ENCODE results near the gene FRK. TPM values are rescaled to one million over a fixed set of nuclear protein-coding genes. Genes with fewer than 3 reads are reported as not detected.
"Not testable (repeated sequence)": the region's sequence is repeated elsewhere in the genome, so short reads cannot be mapped to it uniquely, and the experiment has no call there.

FRK gene
- total and polyA plus RNA-seq, 7 donors: 0.16 to 6.5 (median 0.71) TPM

DNA sequence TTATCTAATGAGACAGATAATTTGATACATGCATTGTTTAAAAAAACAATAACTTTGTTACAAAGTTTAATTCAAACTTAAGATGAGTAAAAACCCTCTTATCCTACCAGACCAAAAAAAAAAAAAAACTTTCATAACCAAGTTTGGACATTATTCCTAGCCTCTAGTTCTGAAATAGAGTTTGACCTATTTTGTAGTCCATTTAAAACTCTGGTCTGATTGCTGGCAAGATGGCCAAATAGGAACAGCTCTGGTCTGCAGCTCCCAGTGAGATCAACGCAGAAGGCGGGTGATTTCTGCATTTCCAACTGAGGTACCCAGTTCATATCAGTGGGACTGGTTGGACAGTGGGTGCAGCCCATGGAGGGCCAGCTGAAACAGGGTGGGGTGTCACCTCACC is 125.9 kb downstream of the FRK start:
- intact Hi-C loops (cut with DNase I): no loop called here
- DNase-seq: no peak
- Histone ChIP-seq H3K27ac (no peak overlapping the region), H3K4me3 (no peak overlapping the region), H3K9me3 (no peaks in the 10 kb centered on the region), H3K4me1 (no peaks in the 10 kb centered on the region), H3K27me3 (no peaks in the 10 kb centered on the region), H3K36me3 (no peaks in the 10 kb centered on the region)
- TF ChIP-seq EP300 (IDR thresholded peaks at IDR 0.05) (no peak), POLR2AphosphoS5 (IDR thresholded peaks at IDR 0.05) (no peak), POLR2A (IDR thresholded peaks at IDR 0.05) (no peak)
- TF ChIP-seq, protein P1, sequence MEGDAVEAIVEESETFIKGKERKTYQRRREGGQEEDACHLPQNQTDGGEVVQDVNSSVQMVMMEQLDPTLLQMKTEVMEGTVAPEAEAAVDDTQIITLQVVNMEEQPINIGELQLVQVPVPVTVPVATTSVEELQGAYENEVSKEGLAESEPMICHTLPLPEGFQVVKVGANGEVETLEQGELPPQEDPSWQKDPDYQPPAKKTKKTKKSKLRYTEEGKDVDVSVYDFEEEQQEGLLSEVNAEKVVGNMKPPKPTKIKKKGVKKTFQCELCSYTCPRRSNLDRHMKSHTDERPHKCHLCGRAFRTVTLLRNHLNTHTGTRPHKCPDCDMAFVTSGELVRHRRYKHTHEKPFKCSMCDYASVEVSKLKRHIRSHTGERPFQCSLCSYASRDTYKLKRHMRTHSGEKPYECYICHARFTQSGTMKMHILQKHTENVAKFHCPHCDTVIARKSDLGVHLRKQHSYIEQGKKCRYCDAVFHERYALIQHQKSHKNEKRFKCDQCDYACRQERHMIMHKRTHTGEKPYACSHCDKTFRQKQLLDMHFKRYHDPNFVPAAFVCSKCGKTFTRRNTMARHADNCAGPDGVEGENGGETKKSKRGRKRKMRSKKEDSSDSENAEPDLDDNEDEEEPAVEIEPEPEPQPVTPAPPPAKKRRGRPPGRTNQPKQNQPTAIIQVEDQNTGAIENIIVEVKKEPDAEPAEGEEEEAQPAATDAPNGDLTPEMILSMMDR (IDR thresholded peaks at IDR 0.05): no peak
- 91 to 97% methylated on average over 2 of the region's 2 CpGs for WGBS, 2 donors

DNA sequence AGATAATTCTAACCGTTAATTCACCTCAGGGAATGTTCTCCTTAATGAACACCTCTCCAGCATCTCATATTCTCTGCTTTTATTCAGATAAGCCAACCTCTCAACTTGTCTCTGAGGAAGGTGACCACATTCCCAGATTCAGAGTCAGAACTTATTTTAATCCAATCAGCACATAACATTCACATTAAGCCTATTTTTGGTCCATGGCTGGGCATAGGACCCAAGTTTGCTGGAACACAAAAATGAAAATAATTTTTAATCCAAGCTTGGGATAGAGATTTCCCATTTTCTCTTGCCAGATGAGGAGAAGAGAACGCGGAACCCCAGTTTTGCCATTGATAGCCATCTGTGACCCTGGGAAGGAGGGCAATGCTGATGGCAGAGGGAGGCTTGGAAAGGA is 126.5 kb downstream of the FRK start:
- Histone ChIP-seq H3K4me1 (no peaks in the 10 kb centered on the region), H3K4me3 (no peak overlapping the region), H3K36me3 (no peaks in the 10 kb centered on the region), H3K9me3 (no peaks in the 10 kb centered on the region), H3K27ac (no peak overlapping the region), H3K27me3 (no peaks in the 10 kb centered on the region)
- intact Hi-C loops (cut with DNase I): no loop called here
- no peak for DNase-seq
- TF ChIP-seq POLR2A (IDR thresholded peaks at IDR 0.05): no peak
- TF ChIP-seq POLR2AphosphoS5 (IDR thresholded peaks at IDR 0.05): no peak
- TF ChIP-seq, protein P1 (IDR thresholded peaks at IDR 0.05): no peak
- TF ChIP-seq EP300 (IDR thresholded peaks at IDR 0.05): no peak
- WGBS, 2 donors: 90 to 92% methylated on average over 3 of the region's 3 CpGs

DNA sequence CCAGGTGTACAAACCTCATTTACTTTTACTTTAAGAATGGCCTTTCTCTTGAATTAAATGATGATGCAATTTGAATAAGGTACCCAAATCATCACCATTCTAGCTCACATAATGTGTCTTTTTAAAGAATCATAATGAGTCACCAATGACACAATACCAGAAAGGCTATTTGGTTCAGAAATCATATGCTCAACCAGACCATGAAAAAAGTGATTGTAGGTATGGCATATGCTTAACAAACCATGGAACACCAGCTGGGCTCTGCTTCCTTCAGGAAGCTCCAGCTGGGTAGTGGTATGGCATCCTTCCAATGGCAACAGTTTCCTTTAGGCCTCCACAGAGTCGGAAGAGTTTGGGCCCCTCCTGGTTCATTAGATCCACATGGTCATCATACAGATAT is 128.2 kb downstream of the FRK start:
- TF ChIP-seq EP300 (IDR thresholded peaks at IDR 0.05): no peak
- TF ChIP-seq, protein P1 (IDR thresholded peaks at IDR 0.05): no peak
- TF ChIP-seq POLR2AphosphoS5 (IDR thresholded peaks at IDR 0.05): no peak
- no peak for TF ChIP-seq POLR2A (IDR thresholded peaks at IDR 0.05)
- no peak overlapping the region for H3K4me3 ChIP-seq
- H3K27ac ChIP-seq: no peak overlapping the region
- no peaks in the 10 kb centered on the region for H3K27me3 ChIP-seq
- no peaks in the 10 kb centered on the region for H3K9me3 ChIP-seq
- H3K36me3 ChIP-seq: no peaks in the 10 kb centered on the region
- intact Hi-C loops (cut with DNase I): no loop called here
- 59 to 73% methylated on average over 1 of the region's 1 CpG for WGBS, 2 donors
- no peak for DNase-seq
- no peaks in the 10 kb centered on the region for H3K4me1 ChIP-seq

DNA sequence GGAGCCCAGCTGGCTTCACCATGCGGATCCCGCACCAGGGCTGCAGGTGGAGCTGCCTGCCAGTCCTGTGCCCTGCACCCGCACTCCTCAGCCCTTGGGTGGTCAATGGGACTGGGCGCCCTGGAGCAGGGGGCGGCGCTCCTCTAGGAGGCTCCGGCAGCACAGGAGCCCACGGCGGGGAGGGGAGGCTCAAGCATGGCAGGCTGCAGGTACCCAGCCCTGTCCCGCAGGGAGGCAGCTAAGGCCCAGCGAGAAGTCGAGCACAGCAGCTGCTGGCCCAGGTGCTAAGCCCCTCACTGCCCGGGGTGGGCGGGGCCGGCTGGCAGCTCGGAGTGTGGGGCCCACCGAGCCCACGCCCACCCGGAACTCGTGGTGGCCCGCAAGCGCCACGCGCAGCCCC is 132.7 kb downstream of the FRK start:
- H3K27me3 ChIP-seq; H3K4me1 ChIP-seq; H3K36me3 ChIP-seq; intact Hi-C loops (cut with DNase I); H3K27ac ChIP-seq; H3K4me3 ChIP-seq; DNase-seq; H3K9me3 ChIP-seq: not testable (repeated sequence)
- WGBS, 2 donors: 92 to 94% methylated on average over 24 of the region's 24 CpGs

DNA sequence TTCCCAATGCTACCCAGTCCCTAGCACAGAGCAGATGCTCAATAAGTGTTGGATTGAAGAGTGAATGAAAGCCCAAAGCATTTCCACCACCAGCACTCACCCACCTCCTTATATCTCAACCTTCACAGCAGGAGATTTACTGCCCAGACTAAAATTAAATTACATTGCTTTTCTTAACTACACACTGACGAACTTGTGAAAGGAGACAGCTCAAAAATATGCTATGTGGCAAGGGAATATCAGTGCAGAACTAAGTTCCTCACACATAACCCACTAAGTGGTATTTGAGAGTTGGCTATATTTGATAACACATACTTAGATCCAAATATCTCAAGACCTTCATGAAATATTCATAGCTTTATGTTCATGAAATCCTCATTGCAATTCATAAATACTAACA is 137.7 kb downstream of the FRK start:
- intact Hi-C loops (cut with DNase I): no loop called here
- DNase-seq: no peak
- 70 to 82% methylated on average over 1 of the region's 1 CpG for WGBS, 2 donors
- no peaks in the 10 kb centered on the region for H3K27me3 ChIP-seq
- no peak overlapping the region for H3K4me3 ChIP-seq
- H3K4me1 ChIP-seq: no peaks in the 10 kb centered on the region
- no peaks in the 10 kb centered on the region for H3K36me3 ChIP-seq
- no peak overlapping the region for H3K27ac ChIP-seq
- no peak for TF ChIP-seq POLR2AphosphoS5 (IDR thresholded peaks at IDR 0.05)
- TF ChIP-seq POLR2A (IDR thresholded peaks at IDR 0.05): no peak
- TF ChIP-seq, protein P1 (IDR thresholded peaks at IDR 0.05): no peak
- no peak for TF ChIP-seq EP300 (IDR thresholded peaks at IDR 0.05)
- H3K9me3 ChIP-seq: no peaks in the 10 kb centered on the region

Data from sigmoid colon (tissue), 7 donors.